Aorta (tissue), 5 donors: ENCODE measurements around the gene SCYL1. TPM values are rescaled to one million over a fixed set of nuclear protein-coding genes. Genes with fewer than 3 reads are reported as not detected.

ENCODE experiments used
- ATAC-seq: fragments of 200-7000 bp; cut with Tn5 transposase; one replicate; pipeline ENCODE4 v1.9.1; 2022; ENCODE audit warnings: moderate library complexity; ENCODE audit not compliant: low FRiP score
- DNase-seq, 2 donors: peaks; one replicate each; pipeline ENCODE4 v3.0.0-alpha.2; 2020
- H3K27ac ChIP-seq, 2 donors: one replicate each; pipeline ENCODE4 v1.5.1; 2013; ENCODE audit warnings: low read length in 2 of 2, mild to moderate bottlenecking in 2 of 2, moderate library complexity in 2 of 2, control low read depth in 1 of 2, inconsistent platforms in 1 of 2, low read depth in 1 of 2
- H3K27me3 ChIP-seq, 2 donors: one replicate each; pipeline ENCODE4 v1.6.1; 2013; ENCODE audit warnings: control low read depth in 1 of 2, low read length in 1 of 2, mild to moderate bottlenecking in 1 of 2, moderate library complexity in 1 of 2; ENCODE audit not compliant: insufficient read depth in 2 of 2, control insufficient read depth in 1 of 2
- H3K36me3 ChIP-seq, 2 donors: one replicate each; pipeline ENCODE4 v1.6.1; 2013; ENCODE audit warnings: control low read depth in 1 of 2, low read length in 1 of 2, mild to moderate bottlenecking in 1 of 2; ENCODE audit not compliant: insufficient read depth in 2 of 2, control insufficient read depth in 1 of 2
- H3K4me1 ChIP-seq, 2 donors: one replicate each; pipeline ENCODE4 v1.6.1; 2013; ENCODE audit warnings: low read length in 2 of 2, control low read depth in 1 of 2, mild to moderate bottlenecking in 1 of 2, moderate library complexity in 1 of 2; ENCODE audit not compliant: insufficient read depth in 2 of 2, control insufficient read depth in 1 of 2
- H3K4me3 ChIP-seq, 2 donors: one replicate each; pipeline ENCODE4 v1.5.1; 2013; ENCODE audit warnings: low read length in 2 of 2, control low read depth in 1 of 2, mild to moderate bottlenecking in 1 of 2
- H3K9me3 ChIP-seq: one replicate; pipeline ENCODE4 v1.6.1; 2013; ENCODE audit warnings: mild to moderate bottlenecking, low read length; ENCODE audit not compliant: control insufficient read depth
- WGBS, 2 donors: extraction: QIAGEN DNeasy Blood & Tissue Kit; methylation state at CpG; one replicate each; pipeline ENCODE4 v1.1.7; 2013; 5-methylcytosine and 5-hydroxymethylcytosine counted together
- intact Hi-C, 2 donors: fragments of 100-400 bp; cut with DNase I; formaldehyde crosslinking; loops; one replicate each; pipeline versions ENCODE4 v1.14.2 to v1.15.0; 2022
- polyA plus RNA-seq, 2 donors: library from polyadenylated mRNA; stranded (reverse); fragments of 200-250 nt; gene quantifications; one replicate each; pipeline ENCODE4 v1.2.3, GENCODE V29; 2013
- total RNA-seq, 2 donors: library from RNA; stranded (reverse); fragmentation: NEBNext Ultra II Directional; extraction: Animal tissue kit (Norgen Biotek cat#: 25700); gene quantifications; one replicate each; pipeline ENCODE4 v1.2.1, GENCODE V29; 2021
- donor health status: healthy with polysubstance abuse.
- donor health status: Bipolar disorder and iron deficiency.
- donor health status: DM: no; HTN: no; CAD: no.
- donor health status: DM: no; HTN: no; CAD: no.
- donor health status: DM: yes; HTN: yes; CAD: no.

The SCYL1 gene
- total and polyA plus RNA-seq, 4 donors = 31.3 to 98.9 (median 74.2) TPM

DNA sequence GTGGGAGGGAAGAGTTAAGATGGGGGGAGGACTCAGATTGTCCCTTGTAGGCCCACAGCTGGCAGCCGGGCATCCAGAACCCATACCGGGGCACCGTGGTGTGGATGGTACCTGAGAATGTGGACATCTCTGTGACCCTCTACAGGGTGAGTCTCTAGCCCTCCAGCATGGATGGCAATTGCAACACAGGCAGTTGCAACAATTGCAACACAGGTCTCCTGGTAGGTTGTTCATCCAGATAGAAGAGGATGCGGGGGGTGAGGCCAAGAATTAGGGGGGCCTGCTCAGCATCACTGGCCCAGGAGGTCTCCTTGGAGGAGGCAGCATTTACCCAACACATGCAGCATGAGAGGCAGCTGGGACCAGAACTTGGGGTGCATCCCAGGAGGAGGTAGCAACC, 54.4 kb downstream of the SCYL1 start:
- intact Hi-C loops = loop anchor here in 1 of 2 donors (5.0 kb wide), 1 partner anchor 157 kb away; the partner anchor contains the start of gene NEAT1
- 81 to 89% methylated on average over 3 to 4 of the region's 4 CpGs for WGBS, 2 donors
- no peak for ATAC-seq

DNA sequence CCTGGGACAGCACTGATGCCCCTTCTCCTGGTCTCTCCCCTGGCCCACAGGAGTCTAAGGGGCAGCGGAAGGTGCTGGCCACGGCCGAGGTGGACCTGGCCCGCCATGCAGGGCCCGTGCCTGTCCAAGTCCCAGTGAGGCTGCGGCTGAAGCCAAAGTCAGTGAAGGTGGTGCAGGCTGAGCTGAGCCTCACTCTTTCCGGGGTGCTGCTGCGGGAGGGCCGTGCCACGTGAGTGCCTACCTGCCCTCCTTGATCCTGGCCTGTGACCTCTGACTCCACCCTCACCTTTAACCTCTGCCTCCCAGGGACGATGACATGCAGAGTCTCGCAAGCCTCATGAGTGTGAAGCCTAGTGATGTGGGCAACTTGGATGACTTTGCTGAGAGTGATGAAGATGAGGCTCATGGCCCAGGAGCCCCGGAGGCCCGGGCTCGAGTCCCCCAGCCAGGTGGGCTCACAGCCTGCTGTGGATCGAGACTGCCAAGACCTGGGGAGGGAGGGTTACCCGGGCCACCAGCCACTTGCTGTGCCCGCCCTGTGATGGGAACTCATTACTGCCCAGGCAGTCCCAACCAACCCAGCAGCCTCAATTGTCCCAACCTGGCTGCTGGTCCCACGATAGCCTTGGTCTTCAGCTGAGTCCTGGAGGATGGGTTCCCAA, 55.3 kb downstream of the SCYL1 start:
- ATAC-seq (no peak), DNase-seq (no peak)
- 84 to 85% methylated on average over 18 to 19 of the region's 19 CpGs for WGBS, 2 donors
- H3K4me1 ChIP-seq = no peaks in the 10 kb centered on the region
- H3K27me3 ChIP-seq = no peaks in the 10 kb centered on the region
- no peak overlapping the region for H3K27ac ChIP-seq
- intact Hi-C loops = no loop called here
- H3K9me3 ChIP-seq = no peaks in the 10 kb centered on the region
- peaks cover 5 to 10% of the 10 kb centered on the region in 2 donors for H3K36me3 ChIP-seq
- no peak overlapping the region for H3K4me3 ChIP-seq

More for the DNA sequence above, 54.4 kb downstream of the SCYL1 start:
- no peaks in the 10 kb centered on the region for H3K9me3 ChIP-seq
- H3K27ac ChIP-seq = no peak overlapping the region
- DNase-seq = no peak
- H3K36me3 ChIP-seq = peaks cover 5 to 10% of the 10 kb centered on the region in 2 donors
- H3K4me3 ChIP-seq = no peak overlapping the region
- H3K27me3 ChIP-seq = no peaks in the 10 kb centered on the region
- H3K4me1 ChIP-seq = no peaks in the 10 kb centered on the region

DNA sequence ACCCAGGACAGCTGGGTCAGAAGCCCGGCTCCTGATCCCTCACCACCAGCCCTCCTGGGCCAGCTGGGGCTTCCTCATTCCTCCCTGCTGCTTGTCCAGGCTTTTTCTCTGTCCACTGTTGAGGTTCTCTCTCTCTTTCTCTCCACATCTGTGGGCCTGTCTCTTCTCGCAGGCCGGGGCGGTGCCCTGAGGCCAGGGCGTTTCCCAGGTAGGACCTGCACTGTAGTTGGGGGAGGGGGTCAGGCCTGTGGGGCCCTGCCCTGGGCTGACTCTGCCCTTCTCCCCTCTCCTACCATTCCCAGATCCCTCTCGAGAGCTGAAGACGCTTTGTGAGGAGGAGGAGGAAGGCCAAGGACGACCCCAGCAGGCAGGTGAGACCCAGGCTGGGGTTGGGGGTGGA, 55.9 kb downstream of the SCYL1 start:
- peaks cover 5 to 10% of the 10 kb centered on the region in 2 donors for H3K36me3 ChIP-seq
- H3K9me3 ChIP-seq = no peaks in the 10 kb centered on the region
- DNase-seq (no peak), ATAC-seq (no peak)
- no peak overlapping the region for H3K27ac ChIP-seq
- H3K4me1 ChIP-seq = no peaks in the 10 kb centered on the region
- WGBS, 2 donors = 88% methylated on average over 6 to 8 of the region's 8 CpGs
- no peaks in the 10 kb centered on the region for H3K27me3 ChIP-seq
- intact Hi-C loops = no loop called here
- H3K4me3 ChIP-seq = no peak overlapping the region

DNA sequence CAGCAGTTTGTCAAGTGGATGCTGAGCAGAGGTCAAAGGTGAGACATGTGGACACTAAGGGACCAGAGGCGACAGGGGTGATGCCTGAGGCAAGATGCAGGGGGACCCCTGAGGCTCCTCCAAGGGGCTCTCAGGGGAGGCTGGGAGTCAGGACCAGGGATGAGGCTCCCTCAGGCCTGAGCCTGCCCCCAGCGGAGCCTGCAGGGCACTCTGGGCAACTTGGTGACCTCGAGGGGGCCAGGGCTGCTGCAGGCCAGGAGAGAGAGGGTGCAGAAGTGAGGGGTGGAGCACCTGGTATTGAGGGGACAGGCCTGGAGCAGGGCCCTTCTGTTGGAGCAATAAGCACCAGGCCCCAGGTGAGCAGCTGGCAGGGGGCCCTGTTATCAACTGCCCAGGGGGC, 57.0 kb downstream of the SCYL1 start:
- Histone ChIP-seq H3K36me3 (peaks cover 5 to 10% of the 10 kb centered on the region in 2 donors), H3K9me3 (no peaks in the 10 kb centered on the region), H3K27ac (no peak overlapping the region), H3K27me3 (no peaks in the 10 kb centered on the region), H3K4me1 (no peaks in the 10 kb centered on the region), H3K4me3 (no peak overlapping the region)
- intact Hi-C loops = no loop called here
- 76 to 84% methylated on average over 3 of the region's 3 CpGs for WGBS, 2 donors
- ATAC-seq = no peak
- DNase-seq = no peak

DNA sequence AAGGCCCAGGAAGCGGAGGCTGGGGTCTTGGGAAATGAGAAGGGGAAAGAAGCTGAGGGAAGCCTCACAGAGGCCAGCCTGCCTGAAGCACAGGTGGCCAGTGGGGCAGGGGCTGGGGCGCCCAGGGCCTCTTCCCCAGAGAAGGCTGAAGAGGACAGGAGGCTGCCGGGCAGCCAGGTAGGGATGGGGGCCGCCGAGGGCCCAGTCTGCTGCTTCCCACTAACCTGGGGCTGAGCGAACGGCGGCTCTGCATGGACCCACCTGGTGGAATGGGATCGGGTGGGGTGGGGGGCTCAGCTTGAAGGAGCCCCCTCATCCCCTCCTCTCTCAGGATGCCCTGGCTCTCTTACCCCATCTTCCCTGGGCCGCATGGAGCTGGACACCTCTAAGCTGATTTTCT, 58.7 kb downstream of the SCYL1 start:
- intact Hi-C loops = no loop called here
- 87% methylated on average over 10 of the region's 10 CpGs for WGBS, 2 donors
- DNase-seq (peak in 1 of 2 donors; percentile 78), ATAC-seq (no peak)
- H3K27ac ChIP-seq = no peak overlapping the region
- no peaks in the 10 kb centered on the region for H3K27me3 ChIP-seq
- H3K4me3 ChIP-seq = no peak overlapping the region
- peaks cover 5 to 10% of the 10 kb centered on the region in 2 donors for H3K36me3 ChIP-seq
- peaks cover 0 to 2% of the 10 kb centered on the region in 2 donors for H3K4me1 ChIP-seq
- no peaks in the 10 kb centered on the region for H3K9me3 ChIP-seq

DNA sequence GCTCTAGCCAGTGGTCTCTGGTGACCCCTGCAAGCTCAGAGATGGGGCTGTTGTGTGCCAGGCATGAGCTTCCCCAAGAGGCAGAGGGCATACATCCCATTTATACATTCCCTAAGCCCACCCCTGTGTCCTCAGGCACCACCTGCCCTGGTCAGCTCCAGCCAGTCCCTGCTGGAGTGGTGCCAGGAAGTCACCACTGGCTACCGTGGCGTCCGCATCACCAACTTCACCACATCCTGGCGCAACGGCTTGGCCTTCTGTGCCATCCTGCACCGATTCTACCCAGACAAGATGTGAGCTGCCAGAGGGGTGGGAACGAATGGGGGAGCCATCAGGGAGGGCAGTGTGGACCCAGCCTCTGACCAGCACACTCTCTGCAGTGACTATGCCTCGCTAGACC, 59.2 kb downstream of the SCYL1 start:
- Histone ChIP-seq H3K36me3 (peaks cover 5 to 10% of the 10 kb centered on the region in 2 donors), H3K27me3 (no peaks in the 10 kb centered on the region), H3K4me3 (no peak overlapping the region), H3K9me3 (no peaks in the 10 kb centered on the region), H3K4me1 (peaks cover 0 to 2% of the 10 kb centered on the region in 2 donors), H3K27ac (no peak overlapping the region)
- intact Hi-C loops = no loop called here
- DNase-seq (no peak), ATAC-seq (no peak)
- WGBS, 2 donors = 76 to 79% methylated on average over 8 of the region's 8 CpGs

DNA sequence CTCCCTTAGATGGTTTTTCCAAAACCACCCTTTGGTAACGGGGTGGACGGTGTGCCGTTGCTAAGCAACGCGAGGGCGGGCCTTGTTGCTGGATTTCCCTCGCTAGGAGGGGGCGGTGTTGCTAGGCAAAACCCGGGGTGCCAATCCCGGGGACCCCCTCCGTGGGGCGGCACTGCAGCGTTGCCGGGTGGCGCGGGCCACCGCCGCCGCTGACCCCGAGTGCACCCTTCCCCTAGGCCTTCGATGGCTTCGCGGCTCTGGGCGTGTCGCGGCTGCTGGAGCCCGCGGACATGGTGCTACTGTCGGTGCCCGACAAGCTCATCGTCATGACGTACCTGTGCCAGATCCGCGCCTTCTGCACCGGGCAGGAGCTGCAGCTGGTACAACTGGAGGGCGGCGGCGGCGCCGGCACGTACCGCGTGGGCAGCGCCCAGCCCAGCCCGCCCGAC, 59.9 kb downstream of the SCYL1 start:
- H3K9me3 ChIP-seq = no peaks in the 10 kb centered on the region
- intact Hi-C loops = no loop called here
- H3K4me3 ChIP-seq = no peak overlapping the region
- ATAC-seq (no peak), DNase-seq (no peak)
- H3K4me1 ChIP-seq = peaks cover 0 to 2% of the 10 kb centered on the region in 2 donors
- peaks cover 5 to 10% of the 10 kb centered on the region in 2 donors for H3K36me3 ChIP-seq
- H3K27ac ChIP-seq = no peak overlapping the region
- WGBS, 2 donors = 75 to 77% methylated on average over 44 to 46 of the region's 46 CpGs
- H3K27me3 ChIP-seq = no peaks in the 10 kb centered on the region

DNA sequence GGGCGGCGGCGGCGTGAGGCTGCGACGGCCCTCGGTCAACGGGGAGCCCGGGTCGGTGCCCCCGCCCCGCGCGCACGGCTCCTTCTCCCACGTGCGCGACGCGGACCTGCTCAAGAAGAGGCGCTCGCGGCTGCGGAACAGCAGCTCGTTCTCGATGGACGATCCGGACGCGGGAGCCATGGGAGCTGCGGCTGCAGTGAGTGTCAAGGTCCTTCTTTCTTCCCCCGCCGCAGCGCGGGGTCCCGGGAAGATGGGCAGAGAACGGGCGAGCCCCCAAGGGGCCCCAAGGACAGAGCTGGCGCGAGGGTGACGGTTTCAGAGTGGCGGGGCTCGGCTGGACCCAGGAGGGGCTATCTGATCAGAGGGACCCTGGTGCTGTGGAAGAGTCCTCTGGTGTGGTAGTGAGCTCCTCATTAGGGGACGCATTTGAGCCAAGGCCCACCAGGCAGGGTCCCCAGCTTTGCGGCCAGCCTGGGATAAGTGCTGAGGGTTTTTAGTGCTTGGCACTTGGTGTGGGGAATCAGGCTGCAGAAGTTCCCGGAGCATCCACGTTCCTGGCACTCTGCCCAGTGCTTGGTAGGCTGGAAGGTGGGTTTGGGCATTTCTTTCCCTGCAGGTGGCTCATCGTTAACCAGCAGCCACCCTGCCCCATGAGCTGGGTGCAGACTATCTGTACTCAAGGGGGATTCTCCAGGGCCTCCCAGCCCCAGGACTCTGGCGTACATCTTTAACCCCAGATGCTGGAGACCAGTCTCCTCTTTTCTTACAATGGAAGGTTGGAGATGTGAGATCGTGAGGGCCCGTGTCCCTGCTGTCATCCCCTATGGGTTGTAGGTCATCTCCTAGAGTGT, 60.7 kb downstream of the SCYL1 start:
- H3K36me3 ChIP-seq = peaks cover 5 to 14% of the 10 kb centered on the region in 2 donors
- H3K27me3 ChIP-seq = no peaks in the 10 kb centered on the region
- DNase-seq (no peak), ATAC-seq (no peak)
- no peaks in the 10 kb centered on the region for H3K9me3 ChIP-seq
- H3K4me3 ChIP-seq = no peak overlapping the region
- intact Hi-C loops = no loop called here
- peaks cover 0 to 2% of the 10 kb centered on the region in 2 donors for H3K4me1 ChIP-seq
- WGBS, 2 donors = 75 to 76% methylated on average over 50 to 51 of the region's 51 CpGs
- H3K27ac ChIP-seq = no peak overlapping the region
